Stomach smooth muscle (tissue), 2 donors: ENCODE results near the gene SLC7A6OS.

ENCODE experiments used
- H3K27ac ChIP-seq: one replicate; pipeline ENCODE4 v1.7.0; 2013; ENCODE audit warnings: mild to moderate bottlenecking, low read length, inconsistent platforms
- H3K27me3 ChIP-seq, 2 donors: one replicate each; pipeline ENCODE4 v1.7.0; 2013; ENCODE audit warnings: low read length in 2 of 2; ENCODE audit not compliant: insufficient read depth in 2 of 2, control insufficient read depth in 1 of 2
- H3K36me3 ChIP-seq, 2 donors: one replicate each; pipeline ENCODE4 v1.7.0; 2013; ENCODE audit warnings: low read length in 2 of 2; ENCODE audit not compliant: control insufficient read depth in 2 of 2, insufficient read depth in 2 of 2
- H3K4me1 ChIP-seq: one replicate; pipeline ENCODE4 v1.7.0; 2013; ENCODE audit warnings: low read length; ENCODE audit not compliant: control insufficient read depth, insufficient read depth
- H3K4me3 ChIP-seq, 2 donors: one replicate each; pipeline ENCODE4 v1.7.0; 2013; ENCODE audit warnings: low read length in 2 of 2
- H3K9ac ChIP-seq, 2 donors: one replicate each; pipeline ENCODE4 v1.7.0; 2013; ENCODE audit warnings: low read length in 2 of 2, mild to moderate bottlenecking in 1 of 2
- H3K9me3 ChIP-seq, 2 donors: one replicate each; pipeline ENCODE4 v1.7.0; 2013; ENCODE audit warnings: low read length in 2 of 2; ENCODE audit not compliant: control insufficient read depth in 2 of 2
- donor health status: healthy.
- donor health status: Pancreatic carcinoma.

SLC7A6OS gene

DNA sequence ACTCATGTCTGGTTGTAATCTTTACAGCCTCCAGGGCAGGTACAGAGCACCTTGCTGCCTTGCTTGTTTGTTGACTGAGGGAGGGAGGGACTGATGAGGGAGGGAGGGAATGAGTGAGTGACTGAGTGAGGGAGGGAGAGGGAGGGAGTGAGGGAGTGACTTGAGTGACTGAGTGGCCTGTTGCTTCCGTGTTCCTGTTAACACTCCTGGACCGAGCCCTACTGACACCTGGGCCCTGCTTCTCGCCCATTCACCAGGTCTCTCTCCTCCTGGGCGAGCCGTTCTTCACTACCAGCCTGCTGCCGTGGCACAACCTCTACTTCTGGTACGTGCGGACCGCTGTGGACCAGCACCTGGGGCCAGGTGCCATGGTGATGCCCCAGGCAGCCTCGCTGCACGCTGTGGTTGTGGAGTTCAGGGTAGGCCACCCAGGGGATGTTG, 41.3 kb upstream of the SLC7A6OS start:
- Histone ChIP-seq H3K36me3 (peaks cover 57 to 70% of the 10 kb centered on the region in 2 donors), H3K4me3 (no peak overlapping the region), H3K9me3 (no peaks in the 10 kb centered on the region), H3K27me3 (no peaks in the 10 kb centered on the region), H3K9ac (no peak overlapping the region), H3K4me1 (peaks cover 2% of the 10 kb centered on the region), H3K27ac (no peak overlapping the region)

- Histone ChIP-seq H3K4me1 (peaks cover 2% of the 10 kb centered on the region), H3K27ac (no peak overlapping the region), H3K4me3 (no peak overlapping the region), H3K9me3 (no peaks in the 10 kb centered on the region), H3K36me3 (peaks cover 55 to 66% of the 10 kb centered on the region in 2 donors), H3K9ac (no peak overlapping the region), H3K27me3 (no peaks in the 10 kb centered on the region)
Measured at GRCh38 chr16:68351463-68351862, 40.7 kb upstream of the SLC7A6OS start.

DNA sequence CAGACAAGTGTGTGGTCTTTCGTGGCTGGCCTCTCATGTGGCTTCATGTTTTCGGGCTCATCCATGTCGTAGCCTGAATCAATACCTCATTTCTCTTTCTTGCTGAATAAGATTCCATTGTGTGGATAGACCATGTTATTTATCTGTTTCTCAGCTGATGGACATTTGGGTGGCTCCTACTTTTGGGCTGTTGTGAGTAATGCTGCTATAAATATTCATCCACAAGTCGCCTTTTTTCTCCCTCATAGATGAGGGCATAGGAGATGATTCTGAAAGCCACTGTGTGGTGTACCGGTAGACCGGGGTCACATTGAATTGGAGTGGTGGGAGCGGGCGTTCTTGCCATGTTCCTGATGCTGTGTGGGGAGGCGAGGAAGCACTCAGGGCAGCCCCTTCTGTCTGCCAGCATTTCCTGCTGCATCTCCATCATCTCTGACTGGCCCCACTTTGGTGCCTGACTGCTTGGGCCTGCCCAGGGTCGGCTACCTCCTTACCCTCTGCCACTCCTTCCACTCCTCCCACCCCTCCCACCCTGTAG, 40.1 kb upstream of the SLC7A6OS start:
- H3K27ac ChIP-seq = no peak overlapping the region
- H3K9me3 ChIP-seq = no peaks in the 10 kb centered on the region
- H3K36me3 ChIP-seq = peaks cover 58 to 66% of the 10 kb centered on the region in 2 donors
- no peak overlapping the region for H3K4me3 ChIP-seq
- H3K27me3 ChIP-seq = no peaks in the 10 kb centered on the region
- peaks cover 2% of the 10 kb centered on the region for H3K4me1 ChIP-seq
- no peak overlapping the region for H3K9ac ChIP-seq

GRCh38 chr16:68349838-68350410, 39.2 kb upstream of the SLC7A6OS start:
- Histone ChIP-seq H3K4me1 (peaks cover 2% of the 10 kb centered on the region), H3K9ac (no peak overlapping the region), H3K27me3 (no peaks in the 10 kb centered on the region), H3K4me3 (no peak overlapping the region), H3K27ac (no peak overlapping the region), H3K9me3 (no peaks in the 10 kb centered on the region), H3K36me3 (peaks cover 59 to 69% of the 10 kb centered on the region in 2 donors)

DNA sequence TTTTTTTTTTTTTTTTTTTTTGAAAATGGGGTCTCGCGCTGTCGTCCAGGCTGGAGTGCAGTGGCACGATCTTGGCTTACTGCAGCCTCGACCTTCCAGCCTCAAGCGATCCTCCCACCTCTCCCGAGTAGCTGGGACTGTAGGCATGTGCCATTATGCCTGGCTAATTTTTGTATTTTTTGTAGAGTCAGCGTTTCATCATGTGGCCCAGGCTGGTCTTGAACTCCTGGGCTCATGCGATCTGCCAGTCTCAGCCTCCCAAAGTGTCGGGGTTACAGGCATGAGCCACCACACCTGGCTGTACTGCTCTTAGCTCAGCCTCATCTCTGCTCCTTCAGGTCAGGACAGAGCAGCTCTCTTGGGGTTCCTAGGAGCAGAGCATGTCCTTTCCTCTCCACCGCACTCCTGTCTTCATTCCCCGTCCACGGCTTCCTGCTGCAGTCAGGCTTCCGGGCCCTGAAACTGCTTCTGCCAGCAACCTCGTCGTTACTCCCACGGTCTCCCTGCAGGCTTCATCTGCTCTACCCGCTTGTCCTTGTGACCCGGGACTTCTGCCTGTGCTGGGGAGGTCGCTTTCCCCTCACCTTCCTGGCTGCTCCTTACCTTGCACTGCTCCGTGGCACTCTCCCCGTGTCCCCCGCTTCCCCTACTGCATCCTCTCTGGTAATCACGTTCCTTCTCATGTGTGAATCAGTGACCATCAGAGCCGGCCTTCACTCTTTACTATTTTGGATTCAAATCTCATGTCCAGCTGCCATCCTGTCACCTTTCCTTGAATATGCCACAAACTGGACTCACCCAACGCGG, 38.1 kb upstream of the SLC7A6OS start:
- no peaks in the 10 kb centered on the region for H3K27me3 ChIP-seq
- peaks cover 49 to 63% of the 10 kb centered on the region in 2 donors for H3K36me3 ChIP-seq
- H3K4me3 ChIP-seq = no peak overlapping the region
- H3K9ac ChIP-seq = no peak overlapping the region
- H3K4me1 ChIP-seq = peaks cover 2% of the 10 kb centered on the region
- H3K9me3 ChIP-seq = no peaks in the 10 kb centered on the region
- no peak overlapping the region for H3K27ac ChIP-seq

- no peak overlapping the region for H3K9ac ChIP-seq
- no peaks in the 10 kb centered on the region for H3K9me3 ChIP-seq
- peaks cover 47 to 56% of the 10 kb centered on the region in 2 donors for H3K36me3 ChIP-seq
- H3K27me3 ChIP-seq = no peaks in the 10 kb centered on the region
- H3K27ac ChIP-seq = no peak overlapping the region
- no peak overlapping the region for H3K4me3 ChIP-seq
- peaks cover 2% of the 10 kb centered on the region for H3K4me1 ChIP-seq
Measured at GRCh38 chr16:68347605-68348004, 36.9 kb upstream of the SLC7A6OS start.

DNA sequence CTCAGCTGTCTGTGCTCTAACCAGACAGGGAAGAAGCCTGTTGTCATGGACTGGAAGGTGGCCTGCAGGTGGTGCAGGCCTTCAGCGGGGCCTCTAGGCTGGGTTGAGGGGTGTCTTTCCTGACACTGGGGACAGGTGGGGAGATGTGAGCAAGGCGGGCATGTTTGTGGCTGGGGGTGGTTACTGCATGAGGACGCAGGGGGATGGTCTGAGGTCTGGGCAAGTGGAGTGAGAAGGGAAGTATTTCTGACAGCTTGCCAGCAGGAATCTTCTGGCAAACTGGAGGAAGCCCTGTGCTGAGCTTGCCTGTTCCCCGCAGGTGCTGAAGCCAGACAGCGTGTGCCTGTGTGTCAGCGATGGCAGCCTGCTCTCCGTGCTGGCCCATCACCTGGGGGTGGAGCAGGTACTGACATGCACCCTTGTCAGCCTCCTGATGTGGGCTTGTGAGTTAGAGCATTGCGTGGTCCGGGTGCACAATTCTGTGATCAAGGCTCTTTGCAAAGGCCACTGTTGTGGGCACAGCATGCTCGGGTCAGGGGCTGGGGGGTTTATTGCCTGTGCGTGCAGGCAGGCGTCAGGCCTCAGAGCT, 36.2 kb upstream of the SLC7A6OS start:
- Histone ChIP-seq H3K9ac (no peak overlapping the region), H3K27ac (no peak overlapping the region), H3K9me3 (no peaks in the 10 kb centered on the region), H3K4me1 (peaks cover 2% of the 10 kb centered on the region), H3K4me3 (no peak overlapping the region), H3K36me3 (peaks cover 42 to 56% of the 10 kb centered on the region in 2 donors), H3K27me3 (no peaks in the 10 kb centered on the region)

DNA sequence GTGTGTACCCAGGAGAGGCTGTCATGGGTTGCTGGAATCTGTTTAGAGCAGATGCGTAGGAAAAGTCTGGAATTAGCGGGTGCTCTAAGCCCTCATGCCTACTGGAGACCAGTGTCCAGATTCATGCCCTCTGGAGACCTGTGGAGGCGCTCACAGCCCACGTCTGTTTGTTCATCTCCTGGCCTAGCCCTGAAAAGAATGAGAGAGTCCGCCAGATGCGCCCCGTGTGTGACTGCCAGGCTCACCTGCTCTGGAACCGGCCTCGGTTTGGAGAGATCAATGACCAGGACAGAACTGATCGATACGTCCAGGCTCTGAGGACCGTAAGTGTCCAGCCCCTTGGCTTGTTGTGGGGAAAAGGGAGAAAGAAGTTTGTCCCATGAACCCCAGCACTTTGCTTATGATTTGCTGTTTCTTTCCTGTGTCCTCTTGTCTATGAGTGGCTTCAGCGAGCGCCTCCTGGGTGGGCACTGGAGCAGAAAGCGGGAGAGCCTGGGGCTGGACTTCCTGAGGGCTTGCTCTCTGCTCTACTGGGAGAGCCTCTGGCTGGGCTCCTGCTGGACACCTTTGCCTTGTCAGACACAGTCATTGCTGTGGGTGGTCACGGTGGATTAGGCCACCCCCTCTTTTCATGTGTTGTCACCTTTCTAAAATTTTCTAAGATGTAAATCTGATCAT, 35.4 kb upstream of the SLC7A6OS start:
- no peaks in the 10 kb centered on the region for H3K4me1 ChIP-seq
- no peaks in the 10 kb centered on the region for H3K27me3 ChIP-seq
- H3K36me3 ChIP-seq = peaks cover 34 to 54% of the 10 kb centered on the region in 2 donors
- no peak overlapping the region for H3K27ac ChIP-seq
- H3K9ac ChIP-seq = no peak overlapping the region
- no peak overlapping the region for H3K4me3 ChIP-seq
- H3K9me3 ChIP-seq = no peaks in the 10 kb centered on the region

GRCh38 chr16:68345351-68345810, 34.6 kb upstream of the SLC7A6OS start:
- no peak overlapping the region for H3K9ac ChIP-seq
- H3K4me1 ChIP-seq = no peaks in the 10 kb centered on the region
- no peaks in the 10 kb centered on the region for H3K27me3 ChIP-seq
- no peak overlapping the region for H3K4me3 ChIP-seq
- peaks cover 38 to 55% of the 10 kb centered on the region in 2 donors for H3K36me3 ChIP-seq
- no peak overlapping the region for H3K27ac ChIP-seq
- no peaks in the 10 kb centered on the region for H3K9me3 ChIP-seq

DNA sequence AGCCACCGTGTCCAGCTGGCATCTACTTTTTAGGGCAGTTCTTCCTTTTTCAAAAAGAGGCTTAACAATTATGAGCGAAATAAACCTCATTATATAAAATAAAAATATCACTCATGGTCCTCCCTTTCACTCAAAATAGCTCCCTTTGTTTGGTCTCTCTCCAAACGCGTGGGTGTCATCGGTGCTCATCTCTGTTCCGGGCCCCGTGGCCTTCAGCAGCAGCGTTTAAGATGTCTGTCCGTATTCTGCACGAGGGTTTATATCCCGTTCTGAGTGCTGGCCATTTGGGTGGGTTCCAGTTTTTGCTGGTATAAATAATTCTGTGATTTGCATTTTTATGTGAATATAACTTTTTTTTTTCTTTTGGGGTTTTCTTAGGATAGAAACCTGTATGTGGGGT, 33.5 kb upstream of the SLC7A6OS start:
- Histone ChIP-seq H3K36me3 (peaks cover 44 to 63% of the 10 kb centered on the region in 2 donors), H3K9ac (no peak overlapping the region), H3K27ac (no peak overlapping the region), H3K4me1 (no peaks in the 10 kb centered on the region), H3K4me3 (no peak overlapping the region), H3K27me3 (no peaks in the 10 kb centered on the region), H3K9me3 (no peaks in the 10 kb centered on the region)
